Measurements from ENCODE around the gene ANKLE2. TPM values are rescaled to one million over a fixed set of nuclear protein-coding genes. Genes with fewer than 3 reads are reported as not detected.
"Not testable (repeated sequence)": the region's sequence is repeated elsewhere in the genome, so short reads cannot be mapped to it uniquely, and the experiment has no call there.

The ANKLE2 gene
- polyA plus RNA-seq, 1 donor (not counting 4 experiments of a cell fraction or from before 2014, with no cell fraction given), result 109 TPM

DNA sequence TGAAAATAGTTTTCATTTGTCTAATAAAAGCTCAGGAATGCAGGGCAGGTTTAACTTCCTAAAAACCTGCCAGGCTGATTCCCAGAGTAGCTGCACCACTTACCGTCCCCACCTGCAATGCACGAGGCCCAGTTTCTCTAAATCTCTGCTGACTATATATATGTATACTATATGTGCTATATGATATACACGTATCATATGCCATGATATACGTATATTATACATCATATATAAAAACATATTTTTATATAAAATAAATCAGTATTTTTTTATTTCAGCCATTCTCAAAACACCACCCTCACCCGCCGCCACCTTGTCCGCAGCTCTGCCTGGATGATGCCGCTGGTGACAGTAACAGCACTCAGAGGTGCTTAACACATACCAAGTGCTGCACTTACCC is 2.3 kb downstream of the ANKLE2 start:
- Histone ChIP-seq H3K4me1 (ENCODE audit: control insufficient read depth, extremely low read depth, insufficient read depth, low read length) (peaks cover 14% of the 10 kb centered on the region), H3K9me1 (ENCODE audit: control insufficient read depth, extremely low read depth, insufficient read depth, low read length) (no peaks in the 10 kb centered on the region), H3K79me2 (ENCODE audit: control insufficient read depth, insufficient read depth, low read length) (peaks cover 72% of the 10 kb centered on the region), H3K36me3 (ENCODE audit: control insufficient read depth in 2 of 2, extremely low read depth in 1 of 2, insufficient read depth in 2 of 2, low read length in 2 of 2) (peaks cover 13% of the 10 kb centered on the region in 2 experiments), H2AFZ (ENCODE audit: control insufficient read depth, low read length) (no peak overlapping the region), H4K20me1 (ENCODE audit: control insufficient read depth, extremely low read depth, insufficient read depth, low read length) (peaks cover 24% of the 10 kb centered on the region), H3K9me3 (ENCODE audit: control insufficient read depth, low read depth, low read length) (no peaks in the 10 kb centered on the region), H3K27ac (ENCODE audit: control insufficient read depth, insufficient read depth, low read length) (peak overlapping the region; percentile 100), H3K4me2 (ENCODE audit: control insufficient read depth, extremely low read depth, insufficient read depth, low read depth, low read length) (peak overlapping the region; percentile 95), H3K9ac (ENCODE audit: control insufficient read depth, extremely low read depth, insufficient read depth, low read length) (peak overlapping the region; percentile 100), H3K27me3 (ENCODE audit: control insufficient read depth, extremely low read depth, insufficient read depth, low read length) (no peaks in the 10 kb centered on the region), H3K4me3 (ENCODE audit: control insufficient read depth in 2 of 3, extremely low read depth in 1 of 3, insufficient read depth in 2 of 3, low read depth in 1 of 3, low read length in 3 of 3) (peak overlapping the region in 1 of 3 experiments; percentile 12)
- dilution Hi-C loops (cut with MboI; ENCODE audit: extremely low pct_ligation_motif_present, low sequenced_read_pairs), result no loop called here
- no peak for DNase-seq (ENCODE audit: low read depth, low spot score)
- no peak for FAIRE-seq
- TF ChIP-seq EZH2 (IDR thresholded peaks at IDR 0.05; ENCODE audit: low read length), result no peak
- TF ChIP-seq, protein P1, sequence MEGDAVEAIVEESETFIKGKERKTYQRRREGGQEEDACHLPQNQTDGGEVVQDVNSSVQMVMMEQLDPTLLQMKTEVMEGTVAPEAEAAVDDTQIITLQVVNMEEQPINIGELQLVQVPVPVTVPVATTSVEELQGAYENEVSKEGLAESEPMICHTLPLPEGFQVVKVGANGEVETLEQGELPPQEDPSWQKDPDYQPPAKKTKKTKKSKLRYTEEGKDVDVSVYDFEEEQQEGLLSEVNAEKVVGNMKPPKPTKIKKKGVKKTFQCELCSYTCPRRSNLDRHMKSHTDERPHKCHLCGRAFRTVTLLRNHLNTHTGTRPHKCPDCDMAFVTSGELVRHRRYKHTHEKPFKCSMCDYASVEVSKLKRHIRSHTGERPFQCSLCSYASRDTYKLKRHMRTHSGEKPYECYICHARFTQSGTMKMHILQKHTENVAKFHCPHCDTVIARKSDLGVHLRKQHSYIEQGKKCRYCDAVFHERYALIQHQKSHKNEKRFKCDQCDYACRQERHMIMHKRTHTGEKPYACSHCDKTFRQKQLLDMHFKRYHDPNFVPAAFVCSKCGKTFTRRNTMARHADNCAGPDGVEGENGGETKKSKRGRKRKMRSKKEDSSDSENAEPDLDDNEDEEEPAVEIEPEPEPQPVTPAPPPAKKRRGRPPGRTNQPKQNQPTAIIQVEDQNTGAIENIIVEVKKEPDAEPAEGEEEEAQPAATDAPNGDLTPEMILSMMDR (optimal IDR thresholded peaks at IDR 0.05 in 1 of 3, IDR thresholded peaks at IDR 0.05 in 1 of 3, conservative IDR thresholded peaks at IDR 0.05 in 1 of 3; ENCODE audit: extremely low read depth in 1 of 3, insufficient read depth in 2 of 3, low read length in 3 of 3), result no peak

DNA sequence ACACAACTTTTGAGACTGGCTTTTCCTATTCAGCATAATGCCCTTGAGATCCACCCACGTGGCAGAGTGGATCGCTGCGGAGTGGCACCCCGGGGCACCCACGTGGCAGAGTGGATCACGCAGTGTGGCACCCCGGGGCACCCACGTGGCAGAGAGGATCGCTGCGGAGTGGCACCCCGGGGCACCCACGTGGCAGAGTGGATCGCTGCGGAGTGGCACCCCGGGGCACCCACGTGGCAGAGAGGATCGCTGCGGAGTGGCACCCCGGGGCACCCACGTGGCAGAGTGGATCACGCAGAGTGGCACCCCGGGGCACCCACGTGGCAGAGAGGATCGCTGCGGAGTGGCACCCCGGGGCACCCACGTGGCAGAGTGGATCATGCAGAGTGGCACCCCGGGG is 2.8 kb downstream of the ANKLE2 start:
- peaks cover 75% of the 10 kb centered on the region for H3K79me2 ChIP-seq (ENCODE audit: control insufficient read depth, insufficient read depth, low read length)
- H3K9ac ChIP-seq (ENCODE audit: control insufficient read depth, extremely low read depth, insufficient read depth, low read length); H3K9me3 ChIP-seq (ENCODE audit: control insufficient read depth, low read depth, low read length); H2AFZ ChIP-seq (ENCODE audit: control insufficient read depth, low read length); H3K4me2 ChIP-seq (ENCODE audit: control insufficient read depth, extremely low read depth, insufficient read depth, low read depth, low read length); DNase-seq (ENCODE audit: low read depth, low spot score); FAIRE-seq; H3K9me1 ChIP-seq (ENCODE audit: control insufficient read depth, extremely low read depth, insufficient read depth, low read length); H3K27ac ChIP-seq (ENCODE audit: control insufficient read depth, insufficient read depth, low read length); dilution Hi-C loops (cut with MboI; ENCODE audit: extremely low pct_ligation_motif_present, low sequenced_read_pairs); H3K27me3 ChIP-seq (ENCODE audit: control insufficient read depth, extremely low read depth, insufficient read depth, low read length); H3K4me3 ChIP-seq (ENCODE audit: control insufficient read depth in 2 of 3, extremely low read depth in 1 of 3, insufficient read depth in 2 of 3, low read depth in 1 of 3, low read length in 3 of 3): not testable (repeated sequence)
- peaks cover 13 to 15% of the 10 kb centered on the region in 2 experiments for H3K36me3 ChIP-seq (ENCODE audit: control insufficient read depth in 2 of 2, extremely low read depth in 1 of 2, insufficient read depth in 2 of 2, low read length in 2 of 2)
- peaks cover 14% of the 10 kb centered on the region for H3K4me1 ChIP-seq (ENCODE audit: control insufficient read depth, extremely low read depth, insufficient read depth, low read length)
- peaks cover 24% of the 10 kb centered on the region for H4K20me1 ChIP-seq (ENCODE audit: control insufficient read depth, extremely low read depth, insufficient read depth, low read length)

Measured in keratinocyte (primary cell).